Neural crest cell (in vitro differentiated cells): ENCODE results near the gene PDE7B. TPM values are rescaled to one million over a fixed set of nuclear protein-coding genes. Genes with fewer than 3 reads are reported as not detected.

Experiments
- DNase-seq: peaks from one replicate; pipeline ENCODE4 v3.0.0; 2021; ENCODE audit warnings: low read depth, mixed read lengths, low spot score
- H3K27ac Mint-ChIP-seq: one replicate; pipeline ENCODE4 v1.8.0; 2021; ENCODE audit warnings: mild to moderate bottlenecking, mixed read lengths; ENCODE audit not compliant: unreplicated experiment
- H3K27me3 Mint-ChIP-seq: 2 replicates; pipeline ENCODE4 v1.8.0; 2021; ENCODE audit warnings: low read depth, mild to moderate bottlenecking, mixed read lengths
- H3K36me3 Mint-ChIP-seq: 2 replicates; pipeline ENCODE4 v1.8.0; 2021; ENCODE audit warnings: low read depth, mild to moderate bottlenecking, mixed read lengths
- H3K4me1 Mint-ChIP-seq: 2 replicates; pipeline ENCODE4 v1.8.0; 2021; ENCODE audit warnings: mixed read lengths
- H3K4me3 Mint-ChIP-seq: one replicate; pipeline ENCODE4 v1.8.0; 2021; ENCODE audit warnings: mild to moderate bottlenecking, mixed read lengths
- H3K9me3 Mint-ChIP-seq: 2 replicates; pipeline ENCODE4 v1.8.0; 2021; ENCODE audit warnings: mixed read lengths
- CTCF ChIP-seq: fragments of 200-600 bp; sonication (generic); conservative IDR thresholded peaks from 2 replicates; pipeline ENCODE4 v1.5.0; 2021; ENCODE audit warnings: antibody characterized with exemption, mild to moderate bottlenecking
- total RNA-seq: library from RNA; stranded (reverse); gene quantifications from 2 replicates; pipeline ENCODE4 v1.2.1, GENCODE V29; 2021

PDE7B gene
- total RNA-seq, 1 donor from 2014 or later, result 0.58 TPM

GRCh38 chr6:135935941-135936601 lies 84.6 kb downstream of the PDE7B start:
- Mint-ChIP-seq H3K36me3 (no peaks in the 10 kb centered on the region), H3K9me3 (peaks cover 3% of the 10 kb centered on the region), H3K4me3 (no peak overlapping the region), H3K4me1 (no peaks in the 10 kb centered on the region), H3K27me3 (no peaks in the 10 kb centered on the region), H3K27ac (no peak overlapping the region)
- DNase-seq, result no peak
- TF ChIP-seq CTCF, result no peak

- no peak overlapping the region for H3K27ac Mint-ChIP-seq
- no peaks in the 10 kb centered on the region for H3K36me3 Mint-ChIP-seq
- H3K9me3 Mint-ChIP-seq, result peaks cover 3% of the 10 kb centered on the region
- no peaks in the 10 kb centered on the region for H3K4me1 Mint-ChIP-seq
- no peak for DNase-seq
- no peak overlapping the region for H3K4me3 Mint-ChIP-seq
- no peaks in the 10 kb centered on the region for H3K27me3 Mint-ChIP-seq
- TF ChIP-seq CTCF, result no peak
Measured at GRCh38 chr6:135936606-135937005, 85.1 kb downstream of the PDE7B start.

- TF ChIP-seq CTCF, result no peak
- Mint-ChIP-seq H3K4me1 (no peaks in the 10 kb centered on the region), H3K27ac (no peak overlapping the region), H3K4me3 (no peak overlapping the region), H3K9me3 (peaks cover 3% of the 10 kb centered on the region), H3K36me3 (no peaks in the 10 kb centered on the region), H3K27me3 (no peaks in the 10 kb centered on the region)
- DNase-seq, result no peak
Measured at GRCh38 chr6:135937106-135937505, 85.6 kb downstream of the PDE7B start.

GRCh38 chr6:135938576-135939207 lies 87.2 kb downstream of the PDE7B start:
- Mint-ChIP-seq H3K27ac (no peak overlapping the region), H3K27me3 (no peaks in the 10 kb centered on the region), H3K36me3 (no peaks in the 10 kb centered on the region), H3K4me1 (no peaks in the 10 kb centered on the region), H3K4me3 (no peak overlapping the region), H3K9me3 (peaks cover 3% of the 10 kb centered on the region)
- DNase-seq, result no peak
- peak; percentile 46 for TF ChIP-seq CTCF

GRCh38 chr6:135939208-135939591 lies 87.7 kb downstream of the PDE7B start:
- Mint-ChIP-seq H3K27ac (no peak overlapping the region), H3K4me3 (no peak overlapping the region), H3K4me1 (no peaks in the 10 kb centered on the region), H3K27me3 (no peaks in the 10 kb centered on the region), H3K9me3 (peaks cover 5% of the 10 kb centered on the region), H3K36me3 (no peaks in the 10 kb centered on the region)
- TF ChIP-seq CTCF, result no peak
- DNase-seq, result no peak
